Right renal pelvis (tissue), 4 donors: ENCODE measurements around the gene PRUNE1. TPM values are rescaled to one million over a fixed set of nuclear protein-coding genes. Genes with fewer than 3 reads are reported as not detected.

Experiments
- DNase-seq, 4 donors: peaks; one replicate each; pipeline ENCODE4 v3.0.0-alpha.2; 2013; ENCODE audit warnings: low read depth in 4 of 4, low spot score in 3 of 4, missing footprints in 1 of 4
- polyA plus RNA-seq, 4 donors: library from polyadenylated mRNA; unstranded; fragments of 120-200 nt; gene quantifications; one replicate each; pipeline ENCODE4 v1.2.1, GENCODE V29; 2013; ENCODE audit not compliant: insufficient read length in 4 of 4

PRUNE1 gene
- polyA plus RNA-seq, 4 donors, result 43.6 to 50.4 (median 48.6) TPM

DNA sequence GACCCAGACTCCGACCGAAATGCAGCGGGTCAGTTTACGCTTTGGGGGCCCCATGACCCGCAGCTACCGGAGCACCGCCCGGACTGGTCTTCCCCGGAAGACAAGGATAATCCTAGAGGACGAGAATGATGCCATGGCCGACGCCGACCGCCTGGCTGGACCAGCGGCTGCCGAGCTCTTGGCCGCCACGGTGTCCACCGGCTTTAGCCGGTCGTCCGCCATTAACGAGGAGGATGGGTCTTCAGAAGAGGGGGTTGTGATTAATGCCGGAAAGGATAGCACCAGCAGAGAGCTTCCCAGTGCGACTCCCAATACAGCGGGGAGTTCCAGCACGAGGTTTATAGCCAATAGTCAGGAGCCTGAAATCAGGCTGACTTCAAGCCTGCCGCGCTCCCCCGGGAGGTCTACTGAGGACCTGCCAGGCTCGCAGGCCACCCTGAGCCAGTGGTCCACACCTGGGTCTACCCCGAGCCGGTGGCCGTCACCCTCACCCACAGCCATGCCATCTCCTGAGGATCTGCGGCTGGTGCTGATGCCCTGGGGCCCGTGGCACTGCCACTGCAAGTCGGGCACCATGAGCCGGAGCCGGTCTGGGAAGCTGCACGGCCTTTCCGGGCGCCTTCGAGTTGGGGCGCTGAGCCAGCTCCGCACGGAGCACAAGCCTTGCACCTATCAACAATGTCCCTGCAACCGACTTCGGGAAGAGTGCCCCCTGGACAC, 39.8 kb downstream of the PRUNE1 start:
- DNase-seq, result peak in 2 of 4 donors; percentile 52 to 60

DNA sequence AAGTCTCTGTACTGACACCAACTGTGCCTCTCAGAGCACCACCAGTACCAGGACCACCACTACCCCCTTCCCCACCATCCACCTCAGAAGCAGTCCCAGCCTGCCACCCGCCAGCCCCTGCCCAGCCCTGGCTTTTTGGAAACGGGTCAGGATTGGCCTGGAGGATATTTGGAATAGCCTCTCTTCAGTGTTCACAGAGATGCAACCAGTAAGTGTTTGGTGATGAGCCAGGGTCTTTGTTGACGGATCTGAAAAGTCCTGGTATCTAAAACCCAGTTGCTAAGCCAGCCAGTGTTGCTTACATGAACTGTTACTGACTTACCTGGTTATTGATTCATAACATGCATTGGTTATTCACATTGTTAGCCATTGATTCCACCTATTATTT, 40.4 kb downstream of the PRUNE1 start:
- DNase-seq, result no peak

DNA sequence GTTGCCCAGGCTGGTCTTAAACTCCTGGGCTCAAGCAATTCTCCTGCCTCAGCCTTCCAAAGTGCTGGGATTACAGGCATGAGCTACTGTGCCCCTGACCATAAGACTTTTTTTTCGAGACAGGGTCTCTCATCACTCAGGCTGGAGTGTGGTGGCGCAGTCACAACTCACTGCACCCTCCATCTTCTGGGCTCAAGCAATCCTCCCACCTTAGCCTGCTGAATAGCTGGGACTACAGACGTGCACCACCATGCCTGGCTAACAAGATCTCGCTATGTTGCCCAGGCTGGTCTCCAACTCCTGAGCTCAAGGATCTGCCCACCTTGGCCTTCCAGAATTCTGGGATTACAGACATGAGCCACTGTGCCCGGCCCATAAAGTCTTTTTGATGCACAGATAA, 41.2 kb downstream of the PRUNE1 start:
- DNase-seq, result no peak

DNA sequence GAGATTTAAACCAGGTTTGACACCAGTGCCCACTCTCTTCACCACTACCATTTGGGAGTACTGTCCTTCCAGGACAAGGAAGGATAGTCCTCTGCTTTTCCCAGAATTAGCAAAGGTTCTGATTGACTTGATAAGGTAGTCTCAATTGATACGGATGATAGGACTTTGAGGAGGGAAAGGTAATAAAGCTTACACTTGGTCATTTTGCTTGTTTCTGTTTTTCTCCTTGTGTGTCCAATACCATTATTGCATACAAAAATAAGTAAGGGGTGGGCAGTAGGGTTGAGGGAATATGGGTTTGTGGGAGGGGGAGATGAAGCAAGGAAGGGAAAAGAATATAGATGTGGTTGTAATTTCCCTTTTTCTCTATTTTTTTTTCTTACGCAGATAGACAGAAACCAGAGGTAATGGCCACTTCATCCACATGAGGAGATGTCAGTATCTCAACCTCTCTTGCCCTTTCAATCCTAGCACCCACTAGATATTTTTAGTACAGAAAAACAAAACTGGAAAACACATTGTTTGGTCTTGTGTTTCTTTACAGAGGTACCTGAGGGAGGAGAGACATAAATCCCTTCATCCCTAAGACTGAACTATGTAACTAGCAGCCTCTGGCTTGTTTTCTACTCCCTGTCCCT, 41.9 kb downstream of the PRUNE1 start:
- DNase-seq, result no peak

DNA sequence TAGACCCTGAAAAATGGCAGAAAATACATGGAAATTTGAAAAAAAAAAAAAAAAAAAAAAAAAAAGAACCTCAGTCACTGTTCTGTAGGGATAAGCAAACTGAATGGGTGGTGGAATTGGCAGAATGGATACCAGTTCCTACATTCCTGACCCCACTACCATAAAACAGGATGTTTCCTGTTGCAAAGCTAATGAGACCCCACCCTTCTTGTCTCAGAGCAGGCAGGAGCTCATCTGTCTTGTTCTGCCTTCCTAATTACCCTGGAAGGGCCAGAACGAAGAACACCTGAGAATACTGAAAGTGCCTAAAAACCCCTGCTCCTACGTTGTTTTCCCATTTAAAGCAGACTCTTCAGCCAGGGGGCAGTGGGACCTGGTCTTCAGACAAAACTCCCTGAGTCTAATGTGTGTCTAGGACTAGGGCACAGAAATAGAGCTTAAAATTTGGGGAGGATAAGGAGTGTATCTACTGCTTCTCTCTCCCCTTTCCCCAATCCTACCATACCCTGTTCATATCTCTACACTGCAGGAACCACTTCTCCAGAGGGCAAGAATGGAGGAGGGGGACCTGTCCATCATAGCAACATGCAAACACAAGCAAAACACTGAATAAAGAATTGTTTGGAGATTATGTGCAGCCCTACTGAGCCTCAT, 43.2 kb downstream of the PRUNE1 start:
- no peak for DNase-seq

DNA sequence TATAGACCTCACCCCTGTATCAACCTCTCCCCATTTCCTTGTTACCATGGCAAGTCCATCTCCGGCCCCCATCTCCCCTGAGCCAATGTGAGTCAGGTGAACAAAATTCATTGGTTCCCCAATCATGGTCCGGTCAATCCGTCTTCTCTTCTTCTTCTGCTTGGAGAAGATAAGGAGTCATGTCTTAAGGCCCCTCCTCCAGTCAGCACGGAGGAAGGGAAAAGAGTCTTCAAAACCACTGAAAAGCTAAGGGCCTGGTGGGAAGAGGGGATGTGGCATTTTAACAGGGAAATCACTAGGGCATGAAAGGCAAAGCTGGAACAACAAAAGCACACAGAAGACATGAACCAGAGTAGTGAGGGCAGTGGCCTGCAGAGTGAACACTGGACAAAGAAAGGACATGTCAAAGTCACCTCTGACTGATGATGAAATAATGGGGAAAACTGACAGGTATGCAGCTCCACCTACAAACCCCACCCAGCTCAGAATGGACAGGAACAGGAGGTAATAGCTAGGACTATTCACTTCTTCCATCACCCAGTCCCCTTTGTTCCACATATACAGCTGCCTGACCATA, 46.8 kb downstream of the PRUNE1 start:
- DNase-seq, result no peak

DNA sequence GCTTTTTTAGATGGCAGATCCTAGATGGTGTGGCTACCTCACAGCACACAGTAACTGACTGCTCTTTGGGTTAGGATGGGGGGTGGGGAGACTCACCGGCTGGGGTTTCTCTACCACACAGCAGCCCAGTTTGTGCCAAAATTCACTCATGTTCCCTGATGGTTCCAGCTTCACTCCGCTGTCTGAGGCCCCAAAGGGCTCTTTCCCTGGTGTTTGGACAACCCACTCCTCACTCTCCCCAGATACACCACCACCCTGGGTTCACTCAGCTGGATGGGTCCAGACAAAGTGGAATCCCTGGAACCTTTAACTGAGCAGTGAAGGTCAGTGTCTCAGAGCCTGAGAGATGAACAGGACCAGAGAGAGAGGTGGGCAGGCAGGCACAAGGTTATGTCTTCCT, 47.3 kb downstream of the PRUNE1 start:
- DNase-seq, result no peak

DNA sequence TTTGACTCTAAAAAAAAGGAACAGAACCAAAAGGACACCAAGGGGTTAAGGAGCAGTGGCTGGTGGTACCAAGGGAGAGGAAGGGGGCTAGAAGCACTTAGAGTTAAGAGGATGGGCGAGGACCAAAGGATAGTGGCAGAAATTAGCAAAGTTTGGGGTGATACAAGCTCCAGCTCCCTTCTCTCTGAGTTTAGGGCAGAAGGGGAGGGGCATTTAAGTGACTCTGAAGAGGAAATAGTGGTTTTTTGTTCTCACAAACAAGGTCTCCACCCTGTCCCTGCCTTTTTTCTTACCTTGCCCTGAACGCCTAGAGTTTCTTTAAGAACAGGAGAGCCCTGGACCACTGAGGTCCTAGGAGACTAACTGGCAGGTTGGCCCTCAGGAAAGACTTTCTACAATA, 47.9 kb downstream of the PRUNE1 start:
- DNase-seq, result no peak

DNA sequence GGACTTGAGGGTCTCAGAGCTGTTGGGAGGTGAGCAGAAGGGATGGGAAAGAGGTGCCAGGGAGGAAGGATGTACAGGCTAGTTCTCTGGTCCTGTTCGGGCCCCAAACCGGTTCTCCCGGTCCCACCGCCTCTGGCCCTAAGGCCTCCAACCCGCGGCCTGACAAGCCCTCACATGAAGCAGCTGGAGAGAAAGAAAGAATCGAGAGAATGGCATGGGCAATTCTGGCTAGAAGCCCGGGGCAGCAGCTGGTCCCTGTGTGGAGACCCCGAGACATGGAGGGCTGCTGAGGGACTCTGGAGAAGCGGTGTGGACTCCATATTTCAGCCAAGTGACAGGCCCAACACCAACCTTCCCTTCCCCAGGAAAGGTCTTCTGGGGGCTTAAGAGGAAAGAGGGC, 50.4 kb downstream of the PRUNE1 start:
- no peak for DNase-seq

DNA sequence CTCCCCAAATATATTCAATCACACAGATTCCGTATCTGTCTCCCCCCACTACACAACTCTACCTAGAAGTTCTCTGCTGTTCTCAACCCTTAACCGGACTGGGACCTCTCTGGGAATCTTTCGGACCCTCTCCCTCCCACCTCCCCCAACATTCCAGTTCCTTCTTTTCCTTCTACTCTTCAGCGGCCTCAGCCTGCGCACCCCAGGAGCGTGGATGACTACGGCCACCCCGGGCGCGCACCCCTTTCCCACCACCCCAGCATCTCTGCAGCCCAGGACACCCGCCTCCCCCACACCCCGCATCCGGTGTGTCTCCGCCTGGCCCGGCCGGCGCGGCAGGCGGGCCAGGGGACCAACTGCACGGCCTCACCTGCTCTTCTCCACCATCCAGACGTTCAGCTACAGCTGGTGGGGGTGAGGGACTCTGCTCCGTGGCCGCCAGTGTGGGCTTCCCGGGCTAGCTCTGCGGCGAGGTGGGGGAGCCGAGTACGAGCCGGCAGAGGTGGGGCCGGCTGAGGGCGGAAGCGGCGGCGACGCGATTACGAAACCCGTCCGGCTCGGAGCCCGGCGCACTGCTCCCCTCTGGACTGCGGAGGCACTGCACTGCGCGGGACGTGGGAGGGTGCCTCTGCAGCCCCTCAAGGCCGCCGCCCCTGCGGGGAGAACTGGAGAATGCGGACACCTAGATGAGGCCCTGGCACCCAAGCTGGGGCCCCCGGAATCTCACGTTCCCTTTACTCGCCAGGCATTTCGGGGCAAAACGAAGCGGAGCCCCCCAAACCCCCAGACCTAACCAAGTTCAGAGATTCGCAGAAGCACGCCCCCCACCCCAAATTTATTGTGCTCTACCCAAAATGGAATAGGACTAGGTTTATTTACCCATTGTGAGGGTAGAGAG, 51.1 kb downstream of the PRUNE1 start, which contains the start of gene CDC42SE1:
Gene CDC42SE1, minus strand, starts transcription at position 514 of the 898 bp plus-strand sequence. CDS start 3,892 bp downstream, outside the sequence.
- peak in 3 of 4 donors; percentile 76 to 82 (median 79) for DNase-seq

DNA sequence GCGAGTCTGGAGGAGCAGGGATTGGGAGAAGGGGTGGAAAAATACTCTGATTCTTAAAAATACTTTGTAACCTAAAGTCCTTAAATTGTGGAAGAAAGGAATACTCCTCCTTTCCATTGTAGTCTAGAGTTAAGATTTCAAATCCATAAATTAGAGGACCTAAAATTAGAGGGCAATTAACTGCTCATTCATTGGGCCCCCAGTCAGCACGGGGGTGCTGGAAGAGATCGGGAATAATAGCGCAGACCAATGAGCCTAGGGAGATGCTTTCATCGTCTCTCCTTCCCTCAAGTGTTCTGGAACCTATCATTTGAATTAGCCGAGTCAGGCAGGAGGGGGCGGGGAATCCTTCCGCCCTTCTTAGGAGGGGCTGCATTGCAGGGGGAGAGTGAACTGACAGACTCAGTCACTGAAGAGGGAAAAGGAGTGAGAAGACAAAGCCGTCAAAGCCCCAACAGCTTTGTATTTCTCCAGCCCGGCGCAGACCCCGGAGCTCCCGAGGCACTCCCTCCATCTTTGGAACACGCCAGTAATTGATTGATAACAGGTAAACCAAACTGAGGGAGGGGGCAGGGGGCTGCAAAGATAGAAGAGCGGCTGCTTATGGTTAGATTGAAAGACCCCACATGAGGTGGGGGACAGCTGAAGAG, 51.9 kb downstream of the PRUNE1 start, which contains the start of gene MLLT11:
Gene MLLT11, plus strand, starts transcription at position 391 of the 650 bp plus-strand sequence. CDS start 6,828 bp downstream, outside the sequence.
- peak in 2 of 4 donors; percentile 74 to 82 for DNase-seq

DNA sequence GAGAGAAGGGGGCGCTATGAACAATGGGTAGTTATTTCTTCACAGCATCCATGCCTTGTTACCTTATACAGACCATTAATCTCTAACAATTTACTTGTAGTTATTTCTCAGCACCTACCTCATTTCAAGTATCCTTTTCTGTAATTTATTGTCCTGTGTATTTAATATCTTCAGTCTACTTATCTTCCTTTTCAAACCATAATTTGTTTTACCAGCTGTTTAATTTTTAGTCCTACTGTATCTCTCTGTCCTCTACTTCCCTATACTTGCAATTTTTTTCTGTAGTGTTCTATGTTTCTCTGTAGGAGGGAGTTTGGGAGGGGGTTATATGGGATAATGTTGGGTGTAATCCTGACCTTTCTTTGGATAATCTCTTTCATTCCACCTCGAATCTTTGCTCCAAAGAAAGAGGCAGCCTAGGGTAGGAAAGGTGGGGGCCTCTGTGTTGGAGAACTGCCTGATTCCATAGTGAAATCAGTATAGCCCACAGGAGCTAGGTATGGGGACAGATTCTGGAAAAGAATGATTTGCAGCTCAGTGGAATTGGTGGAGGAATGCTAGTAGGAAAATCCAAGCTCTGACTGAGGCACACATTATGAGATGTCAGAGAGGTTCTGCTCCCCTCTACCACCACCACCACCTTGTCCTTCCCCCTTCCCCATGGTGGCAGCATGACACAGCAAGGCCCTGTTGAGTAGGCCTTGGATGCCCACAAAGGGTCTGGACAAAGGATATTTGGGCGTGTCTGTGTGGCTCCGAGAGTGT, 52.6 kb downstream of the PRUNE1 start:
- no peak for DNase-seq

DNA sequence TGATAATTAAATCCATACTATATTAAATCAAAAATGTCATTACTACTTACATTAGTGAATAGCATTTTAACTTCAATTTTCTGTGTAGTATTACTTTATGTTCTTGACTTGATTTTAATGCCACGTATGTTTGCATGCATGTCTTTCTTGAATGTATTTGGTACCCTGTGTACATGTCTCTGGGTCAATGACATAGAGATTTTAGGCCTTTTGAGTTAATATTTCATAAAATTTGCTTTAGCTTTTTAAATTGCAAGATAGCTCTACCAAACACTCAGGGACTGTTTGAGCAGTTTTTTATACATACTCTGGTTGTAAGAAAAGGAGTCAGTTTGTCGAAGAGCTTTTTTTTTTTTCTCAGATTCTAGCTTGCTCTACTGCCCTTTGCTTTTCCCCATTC, 53.5 kb downstream of the PRUNE1 start:
- no peak for DNase-seq

DNA sequence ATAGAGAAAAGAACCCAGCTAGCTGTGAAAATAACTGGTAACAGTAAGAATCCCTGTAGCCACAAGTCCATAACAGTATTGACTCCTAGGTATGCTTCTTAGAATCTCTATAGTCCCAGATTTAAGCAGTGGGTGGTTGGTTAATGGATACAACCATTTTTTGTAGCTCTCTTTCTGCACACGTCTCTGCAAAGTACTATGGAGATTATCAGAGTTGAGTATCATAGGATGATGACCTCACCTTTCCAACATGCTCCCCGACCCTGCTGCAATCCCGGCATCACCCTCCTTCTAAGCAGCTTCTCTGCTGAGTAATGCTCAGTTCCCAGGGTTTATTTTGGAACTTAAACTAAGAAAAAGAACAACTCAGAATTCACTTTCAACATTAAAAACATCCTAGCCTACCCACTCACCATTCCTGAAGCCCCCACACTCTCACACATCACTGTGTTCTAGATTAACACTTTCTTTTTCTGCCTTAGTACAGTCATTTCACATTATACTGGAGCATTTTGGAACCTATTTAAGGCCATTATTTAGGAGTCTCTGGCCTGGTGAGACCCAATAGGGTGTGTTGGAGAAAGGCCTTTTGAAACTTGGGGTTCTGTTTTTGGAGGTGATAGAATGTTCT, 54.6 kb downstream of the PRUNE1 start:
- DNase-seq, result no peak

DNA sequence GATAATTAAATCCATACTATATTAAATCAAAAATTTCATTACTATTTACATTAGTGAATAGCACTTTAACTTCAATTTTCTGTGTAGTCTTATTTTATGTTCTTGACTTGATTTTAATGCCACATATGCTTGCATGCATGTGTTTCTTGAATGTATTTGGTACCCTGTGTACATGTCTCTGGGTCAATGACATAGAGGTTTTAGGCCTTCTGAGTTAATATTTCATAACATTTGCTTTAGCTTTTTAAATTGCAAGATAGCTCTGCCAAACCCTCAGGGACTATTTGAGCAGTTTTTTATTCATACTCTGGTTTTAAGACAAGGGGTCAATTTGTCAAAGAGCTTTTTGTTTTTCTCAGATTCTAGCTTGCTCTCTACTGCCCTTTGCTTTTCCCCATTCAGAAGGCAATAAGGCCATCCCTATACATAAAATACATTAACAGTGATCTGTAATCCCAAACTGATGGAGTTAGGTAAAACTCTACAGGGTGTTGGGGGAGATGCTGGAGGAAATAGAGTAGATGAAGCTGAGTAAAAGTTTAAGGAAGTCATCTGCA, 56.9 kb downstream of the PRUNE1 start:
- DNase-seq, result no peak

DNA sequence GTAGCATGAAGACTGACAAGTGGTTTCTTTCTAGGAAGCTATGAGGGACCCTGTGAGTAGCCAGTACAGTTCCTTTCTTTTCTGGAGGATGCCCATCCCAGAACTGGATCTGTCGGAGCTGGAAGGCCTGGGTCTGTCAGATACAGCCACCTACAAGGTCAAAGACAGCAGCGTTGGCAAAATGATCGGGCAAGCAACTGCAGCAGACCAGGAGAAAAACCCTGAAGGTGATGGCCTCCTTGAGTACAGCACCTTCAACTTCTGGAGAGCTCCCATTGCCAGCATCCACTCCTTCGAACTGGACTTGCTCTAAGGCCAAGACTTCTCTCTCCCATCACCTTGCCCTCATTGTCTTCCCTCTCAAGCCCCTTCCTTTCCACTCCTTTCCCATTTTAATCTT, 58.9 kb downstream of the PRUNE1 start:
- no peak for DNase-seq

DNA sequence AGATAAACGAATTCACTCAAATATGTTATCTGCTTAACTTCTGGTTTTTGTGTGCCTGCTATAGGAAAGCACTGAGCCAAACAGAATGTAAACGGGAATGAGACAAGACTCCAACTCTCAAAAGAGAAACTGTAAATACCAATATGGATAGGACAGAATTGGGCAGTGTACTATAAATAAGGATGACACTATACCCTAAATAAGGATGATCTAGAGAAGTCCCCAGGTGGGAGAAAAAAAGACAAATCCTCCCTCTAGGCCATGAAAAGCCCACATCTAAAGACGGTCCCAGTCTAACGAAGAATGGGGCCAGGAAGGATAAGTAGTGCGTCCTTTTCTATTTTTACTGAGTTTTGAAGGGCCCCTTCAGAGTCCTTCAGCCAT, 60.8 kb downstream of the PRUNE1 start:
- no peak for DNase-seq
